Peyer's patch (tissue), 4 donors: ENCODE results near the gene SNX21. TPM values are rescaled to one million over a fixed set of nuclear protein-coding genes. Genes with fewer than 3 reads are reported as not detected.

Experiments used
- DNase-seq, 3 donors: peaks; one replicate each; pipeline ENCODE4 v3.0.0-alpha.2; 2017 to 2019
- H3K27ac ChIP-seq, 4 donors: fragments of 200-600 bp; sonication (generic); one replicate each; pipeline ENCODE4 v1.5.1; 2016 to 2019
- H3K27me3 ChIP-seq, 2 donors: fragments of 200-600 bp; sonication (generic); one replicate each; pipeline ENCODE4 v1.5.1; 2019
- H3K36me3 ChIP-seq, 3 donors: fragments of 200-600 bp; sonication (generic); one replicate each; pipeline ENCODE4 v1.5.1; 2016 to 2019
- H3K4me1 ChIP-seq, 4 donors: fragments of 200-600 bp; sonication (generic); one replicate each; pipeline ENCODE4 v1.5.1; 2016 to 2019
- H3K4me3 ChIP-seq, 4 donors: fragments of 200-600 bp; sonication (generic); 1 replicate in 3 of 4; 2 replicates in 1 of 4; pipeline ENCODE4 v1.5.1; 2016 to 2019; ENCODE audit warnings: mild to moderate bottlenecking in 1 of 4
- H3K9me3 ChIP-seq, 4 donors: fragments of 200-600 bp; sonication (generic); one replicate each; pipeline ENCODE4 v1.5.1; 2016 to 2019; ENCODE audit warnings: mild to moderate bottlenecking in 1 of 4
- POLR2A ChIP-seq, 2 donors: fragments of 450-650 bp; IDR thresholded peaks; one replicate each; pipeline ENCODE4 v1.5.1; 2017; ENCODE audit warnings: antibody characterized with exemption in 2 of 2, mild to moderate bottlenecking in 2 of 2, moderate library complexity in 2 of 2
- total RNA-seq, 4 donors: library from RNA; depleted of rRNA; stranded (reverse); fragments of >200 nt; gene quantifications; one replicate each; pipeline ENCODE4 v1.1.0, GENCODE V29; 2016
- TF ChIP-seq, protein P1 (sequence below), 6 experiments: fragments of 450-650 bp in 4 of 6; fragments of 200-600 bp in 2 of 6; sonication (generic) in 1 of 6; IDR thresholded peaks; one replicate each; pipeline ENCODE4 v1.5.1; 2017 to 2019; ENCODE audit warnings: antibody characterized with exemption in 6 of 6, mild to moderate bottlenecking in 3 of 6, moderate library complexity in 1 of 6

Gene SNX21
- total RNA-seq, 4 donors from 2014 or later: 17.5 to 94.9 (median 42.7) TPM

DNA sequence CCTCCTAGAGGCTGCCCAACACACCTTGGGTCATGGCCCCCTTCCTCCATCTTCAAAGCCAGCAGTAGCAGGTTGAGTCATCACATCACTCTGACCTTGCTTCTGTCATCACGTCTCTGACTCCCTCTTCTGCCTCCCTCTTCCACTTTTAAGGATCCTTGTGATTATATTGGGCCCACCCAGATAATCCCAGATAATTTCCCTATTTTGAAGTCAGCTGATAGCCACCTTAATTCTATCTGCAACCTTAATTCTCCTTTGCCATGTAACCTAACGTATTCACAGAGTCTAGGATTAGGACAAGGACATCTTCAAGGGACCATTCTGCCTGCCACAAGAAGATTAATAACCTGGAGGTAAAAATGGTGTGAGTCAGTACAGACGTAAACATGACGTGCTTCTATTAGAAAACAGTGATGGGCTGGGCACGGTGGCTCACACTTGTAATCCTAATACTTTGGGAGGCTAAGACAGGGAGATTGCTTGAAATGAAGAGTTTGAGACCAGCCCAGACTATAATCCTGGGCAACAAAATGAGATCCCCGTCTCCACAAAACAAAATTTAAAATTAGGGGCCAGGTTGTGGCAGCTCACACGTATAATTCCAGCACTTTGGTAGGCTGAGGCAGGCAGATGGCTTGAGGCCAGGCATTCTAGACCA is 27.1 kb downstream of the SNX21 start:
- H3K36me3 ChIP-seq: no peaks in the 10 kb centered on the region
- no peaks in the 10 kb centered on the region for H3K27me3 ChIP-seq
- H3K4me1 ChIP-seq: peaks cover 0 to 55% (median 10%) of the 10 kb centered on the region in 4 donors
- H3K9me3 ChIP-seq: no peaks in the 10 kb centered on the region
- H3K27ac ChIP-seq: no peak overlapping the region
- TF ChIP-seq POLR2A (IDR thresholded peaks at IDR 0.05): no peak
- TF ChIP-seq, protein P1, sequence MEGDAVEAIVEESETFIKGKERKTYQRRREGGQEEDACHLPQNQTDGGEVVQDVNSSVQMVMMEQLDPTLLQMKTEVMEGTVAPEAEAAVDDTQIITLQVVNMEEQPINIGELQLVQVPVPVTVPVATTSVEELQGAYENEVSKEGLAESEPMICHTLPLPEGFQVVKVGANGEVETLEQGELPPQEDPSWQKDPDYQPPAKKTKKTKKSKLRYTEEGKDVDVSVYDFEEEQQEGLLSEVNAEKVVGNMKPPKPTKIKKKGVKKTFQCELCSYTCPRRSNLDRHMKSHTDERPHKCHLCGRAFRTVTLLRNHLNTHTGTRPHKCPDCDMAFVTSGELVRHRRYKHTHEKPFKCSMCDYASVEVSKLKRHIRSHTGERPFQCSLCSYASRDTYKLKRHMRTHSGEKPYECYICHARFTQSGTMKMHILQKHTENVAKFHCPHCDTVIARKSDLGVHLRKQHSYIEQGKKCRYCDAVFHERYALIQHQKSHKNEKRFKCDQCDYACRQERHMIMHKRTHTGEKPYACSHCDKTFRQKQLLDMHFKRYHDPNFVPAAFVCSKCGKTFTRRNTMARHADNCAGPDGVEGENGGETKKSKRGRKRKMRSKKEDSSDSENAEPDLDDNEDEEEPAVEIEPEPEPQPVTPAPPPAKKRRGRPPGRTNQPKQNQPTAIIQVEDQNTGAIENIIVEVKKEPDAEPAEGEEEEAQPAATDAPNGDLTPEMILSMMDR (IDR thresholded peaks at IDR 0.05): no peak
- no peak overlapping the region for H3K4me3 ChIP-seq
- DNase-seq: no peak

DNA sequence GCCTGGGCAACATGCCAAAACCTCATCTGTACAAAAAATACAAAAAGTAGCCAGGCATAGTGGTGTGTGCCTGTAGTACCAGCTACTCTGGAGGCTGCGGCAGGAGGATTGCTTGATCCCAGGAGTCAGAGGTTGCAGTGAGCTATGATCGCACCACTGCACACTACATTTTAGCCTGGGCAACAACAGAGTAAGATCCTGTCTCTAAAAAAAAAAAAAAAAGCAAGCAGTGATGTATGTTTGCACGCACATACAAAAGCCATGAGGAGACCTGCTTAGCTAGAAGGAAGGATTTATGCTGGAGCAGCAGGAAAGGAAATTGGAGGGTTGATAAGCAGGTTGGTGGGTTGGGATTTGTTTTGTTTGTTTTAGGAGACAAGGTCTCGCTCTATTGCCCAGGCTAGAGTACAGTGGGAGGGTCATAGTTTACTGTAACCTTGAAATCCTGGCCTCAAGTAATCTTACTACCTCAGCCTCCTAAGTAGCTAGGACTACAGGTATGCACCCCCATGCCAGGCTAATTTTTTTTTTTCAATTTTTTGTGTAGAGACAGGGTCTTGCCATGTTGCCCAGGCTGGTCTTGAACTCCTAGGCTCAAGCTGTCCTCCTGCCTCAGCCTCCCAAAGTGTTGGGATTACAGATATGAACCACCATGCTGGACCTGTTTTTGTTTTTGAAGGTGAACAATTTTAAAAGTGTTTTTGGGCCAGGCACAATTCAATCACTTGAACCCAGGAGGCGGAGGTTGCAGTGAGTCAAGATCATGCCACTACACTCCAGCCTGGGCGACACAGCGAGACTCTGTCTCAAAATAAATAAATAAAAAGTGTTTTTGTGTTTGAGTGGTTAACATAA is 27.8 kb downstream of the SNX21 start:
- Histone ChIP-seq H3K27me3 (no peaks in the 10 kb centered on the region), H3K4me3 (no peak overlapping the region), H3K27ac (no peak overlapping the region), H3K36me3 (no peaks in the 10 kb centered on the region), H3K4me1 (peaks cover 0 to 53% (median 5%) of the 10 kb centered on the region in 4 donors), H3K9me3 (no peaks in the 10 kb centered on the region)
- TF ChIP-seq POLR2A (IDR thresholded peaks at IDR 0.05): no peak
- TF ChIP-seq, protein P1 (IDR thresholded peaks at IDR 0.05): no peak
- no peak for DNase-seq

GRCh38 chr20:45863543-45864470 is 30.2 kb downstream of the SNX21 start:
- Histone ChIP-seq H3K27ac (peak overlapping the region in 1 of 4 donors; percentile 25), H3K9me3 (no peaks in the 10 kb centered on the region), H3K4me1 (peaks cover 0 to 52% (median 0%) of the 10 kb centered on the region in 4 donors), H3K27me3 (no peaks in the 10 kb centered on the region), H3K4me3 (no peak overlapping the region), H3K36me3 (no peaks in the 10 kb centered on the region)
- TF ChIP-seq, protein P1 (IDR thresholded peaks at IDR 0.05): no peak
- TF ChIP-seq POLR2A (IDR thresholded peaks at IDR 0.05): no peak
- DNase-seq: no peak

GRCh38 chr20:45866454-45866853 is 32.9 kb downstream of the SNX21 start:
- TF ChIP-seq POLR2A (IDR thresholded peaks at IDR 0.05): no peak
- TF ChIP-seq, protein P1 (IDR thresholded peaks at IDR 0.05): no peak
- Histone ChIP-seq H3K9me3 (no peaks in the 10 kb centered on the region), H3K27me3 (no peaks in the 10 kb centered on the region), H3K4me3 (no peak overlapping the region), H3K4me1 (peaks cover 0 to 41% (median 0%) of the 10 kb centered on the region in 4 donors), H3K36me3 (no peaks in the 10 kb centered on the region), H3K27ac (no peak overlapping the region)
- DNase-seq: no peak

- no peak overlapping the region for H3K4me3 ChIP-seq
- H3K4me1 ChIP-seq: peaks cover 0 to 34% (median 0%) of the 10 kb centered on the region in 4 donors
- H3K36me3 ChIP-seq: no peaks in the 10 kb centered on the region
- TF ChIP-seq, protein P1 (IDR thresholded peaks at IDR 0.05): no peak
- no peak for TF ChIP-seq POLR2A (IDR thresholded peaks at IDR 0.05)
- DNase-seq: no peak
- H3K27me3 ChIP-seq: no peaks in the 10 kb centered on the region
- H3K9me3 ChIP-seq: no peaks in the 10 kb centered on the region
- peak overlapping the region in 2 of 4 donors; percentile 46 to 62 for H3K27ac ChIP-seq
Observed at GRCh38 chr20:45867136-45867818, 33.7 kb downstream of the SNX21 start.
